Mesodermal cell (in vitro differentiated cells): ENCODE data around the gene RPS6KL1.

Source experiments
- H3K27ac ChIP-seq: 2 replicates; pipeline ENCODE4 v1.7.0; 2013; ENCODE audit warnings: mild to moderate bottlenecking, low read depth, low read length, moderate library complexity; ENCODE audit not compliant: severe bottlenecking
- H3K36me3 ChIP-seq: 2 replicates; pipeline ENCODE4 v1.7.1; 2013; ENCODE audit warnings: mild to moderate bottlenecking, low read length, moderate library complexity; ENCODE audit not compliant: control insufficient read depth, insufficient read depth
- H3K4me1 ChIP-seq: one replicate; pipeline ENCODE4 v1.7.1; 2013; ENCODE audit warnings: mild to moderate bottlenecking, low read length; ENCODE audit not compliant: insufficient read depth, control insufficient read depth, poor library complexity, severe bottlenecking
- H3K4me3 ChIP-seq: 2 replicates; pipeline ENCODE4 v1.7.0; 2013; ENCODE audit warnings: low read length, control low read depth, mild to moderate bottlenecking; ENCODE audit not compliant: insufficient read depth, poor library complexity, severe bottlenecking; ENCODE audit errors: extremely low read depth
- H3K9me3 ChIP-seq: 2 replicates; pipeline ENCODE4 v1.7.1; 2013; ENCODE audit warnings: mild to moderate bottlenecking, low read length, moderate library complexity; ENCODE audit not compliant: control insufficient read depth
- WGBS, 2 experiments: methylation state at CpG; one replicate each; pipeline ENCODE4 v1.1.5; 2013; ENCODE audit warnings: missing lambda C conversion rate in 2 of 2; ENCODE audit not compliant: insufficient coverage in 2 of 2; 5-methylcytosine and 5-hydroxymethylcytosine counted together

The RPS6KL1 gene

GRCh38 chr14:74902941-74903705 lies 19.9 kb downstream of the RPS6KL1 start:
- Histone ChIP-seq H3K27ac (no peak overlapping the region), H3K4me1 (no peaks in the 10 kb centered on the region), H3K4me3 (no peak overlapping the region), H3K36me3 (peaks cover 85% of the 10 kb centered on the region), H3K9me3 (no peaks in the 10 kb centered on the region)
- WGBS, 2 experiments: 87 to 90% methylated on average over 5 to 6 of the region's 10 CpGs

- no peaks in the 10 kb centered on the region for H3K9me3 ChIP-seq
- no peak overlapping the region for H3K4me3 ChIP-seq
- WGBS, 2 experiments: 97 to 98% methylated on average over 4 of the region's 5 CpGs
- H3K27ac ChIP-seq: no peak overlapping the region
- H3K36me3 ChIP-seq: peaks cover 98% of the 10 kb centered on the region
- H3K4me1 ChIP-seq: no peaks in the 10 kb centered on the region
These were observed 24.4 kb downstream of the RPS6KL1 start for GRCh38 chr14:74898694-74899093.

GRCh38 chr14:74898083-74898482 lies 25.0 kb downstream of the RPS6KL1 start:
- H3K36me3 ChIP-seq: peaks cover 99% of the 10 kb centered on the region

GRCh38 chr14:74897642-74898041 lies 25.4 kb downstream of the RPS6KL1 start:
- WGBS, 2 experiments: 93% methylated on average over 3 of the region's 4 CpGs; no CpG with 5 or more reads in 1 of the 2 experiments
- H3K36me3 ChIP-seq: peaks cover 99% of the 10 kb centered on the region
- H3K4me3 ChIP-seq: no peak overlapping the region
- no peak overlapping the region for H3K27ac ChIP-seq
- H3K9me3 ChIP-seq: no peaks in the 10 kb centered on the region
- H3K4me1 ChIP-seq: no peaks in the 10 kb centered on the region

More at GRCh38 chr14:74898083-74898482, 25.0 kb downstream of the RPS6KL1 start:
- H3K27ac ChIP-seq: no peak overlapping the region
- WGBS, 2 experiments: 100% methylated on average over 2 of the region's 2 CpGs; no CpG with 5 or more reads in 1 of the 2 experiments
- no peaks in the 10 kb centered on the region for H3K4me1 ChIP-seq
- H3K9me3 ChIP-seq: no peaks in the 10 kb centered on the region
- no peak overlapping the region for H3K4me3 ChIP-seq

- 95 to 96% methylated on average over 2 of the region's 3 CpGs for WGBS, 2 experiments
- Histone ChIP-seq H3K9me3 (no peaks in the 10 kb centered on the region), H3K4me1 (no peaks in the 10 kb centered on the region), H3K36me3 (peaks cover 99% of the 10 kb centered on the region), H3K27ac (no peak overlapping the region), H3K4me3 (no peak overlapping the region)
These were observed 26.7 kb downstream of the RPS6KL1 start for GRCh38 chr14:74896400-74896799.

GRCh38 chr14:74893614-74894091 lies 29.4 kb downstream of the RPS6KL1 start:
- Histone ChIP-seq H3K9me3 (no peaks in the 10 kb centered on the region), H3K4me1 (peaks cover under 1% of the 10 kb centered on the region), H3K4me3 (no peak overlapping the region), H3K27ac (no peak overlapping the region), H3K36me3 (peaks cover 99% of the 10 kb centered on the region)
- 100% methylated on average over 1 of the region's 4 CpGs for WGBS, 2 experiments

GRCh38 chr14:74892745-74893144 lies 30.3 kb downstream of the RPS6KL1 start:
- Histone ChIP-seq H3K36me3 (peaks cover 99% of the 10 kb centered on the region), H3K27ac (no peak overlapping the region), H3K9me3 (no peaks in the 10 kb centered on the region), H3K4me1 (peaks cover 9% of the 10 kb centered on the region), H3K4me3 (no peak overlapping the region)
- WGBS, 2 experiments: 87 to 100% methylated on average over 4 to 5 of the region's 5 CpGs

GRCh38 chr14:74891870-74892269 lies 31.2 kb downstream of the RPS6KL1 start:
- Histone ChIP-seq H3K9me3 (no peaks in the 10 kb centered on the region), H3K4me1 (peaks cover 14% of the 10 kb centered on the region), H3K36me3 (peaks cover 91% of the 10 kb centered on the region), H3K27ac (no peak overlapping the region), H3K4me3 (no peak overlapping the region)
- 97 to 100% methylated on average over 6 of the region's 6 CpGs for WGBS, 2 experiments

- 97 to 100% methylated on average over 1 to 6 of the region's 6 CpGs for WGBS, 2 experiments
- H3K4me1 ChIP-seq: peaks cover 25% of the 10 kb centered on the region
- H3K9me3 ChIP-seq: no peaks in the 10 kb centered on the region
- H3K36me3 ChIP-seq: peaks cover 90% of the 10 kb centered on the region
- H3K4me3 ChIP-seq: no peak overlapping the region
- H3K27ac ChIP-seq: no peak overlapping the region
These were observed 32.8 kb downstream of the RPS6KL1 start for GRCh38 chr14:74890262-74890661.

- no peak overlapping the region for H3K4me3 ChIP-seq
These were observed 34.6 kb downstream of the RPS6KL1 start for GRCh38 chr14:74888164-74889158.

More at GRCh38 chr14:74888164-74889158, 34.6 kb downstream of the RPS6KL1 start:
- peaks cover 33% of the 10 kb centered on the region for H3K4me1 ChIP-seq
- H3K9me3 ChIP-seq: no peaks in the 10 kb centered on the region
- H3K36me3 ChIP-seq: peaks cover 90% of the 10 kb centered on the region
- WGBS, 2 experiments: 91 to 93% methylated on average over 7 of the region's 12 CpGs
- no peak overlapping the region for H3K27ac ChIP-seq
